GM12878 (cell line): ENCODE data around the gene BECN2. TPM values are rescaled to one million over a fixed set of nuclear protein-coding genes. Genes with fewer than 3 reads are reported as not detected.

Experiments
- ATAC-seq: fragments of 200-7000 bp; cut with Tn5 transposase; 3 replicates; pipeline ENCODE4 v1.9.1; 2020; ENCODE audit warnings: mild to moderate bottlenecking, moderate library complexity
- BruUV-seq: library from RNA; stranded (reverse); fragments of 400-500 nt; replicated peaks from 2 replicates; lab custom pipeline; 2021; lab: Mats Ljungman, UMichigan
- CTCF ChIA-PET: fragments of 300-600 bp; sonication (Branson Sonifier 250); formaldehyde crosslinking; extraction: SDS; loops from one replicate; lab custom pipeline; 2021; ENCODE audit warnings: inconsistent platforms; lab: Yijun Ruan, JAX
- POLR2A ChIA-PET: fragments of 350-600 bp; formaldehyde crosslinking; extraction: SDS; loops from one replicate; lab custom pipeline; 2021; ENCODE audit warnings: inconsistent platforms; lab: Charles Lee
- RAD21 ChIA-PET: fragments of 300-600 bp; sonication (Branson Sonifier 250); formaldehyde crosslinking; loops from one replicate; lab custom pipeline; 2023; ENCODE audit warnings: antibody characterized with exemption; ENCODE audit not compliant: unreplicated experiment; lab: Charles Lee
- SMC1A ChIA-PET: fragments of 300-600 bp; sonication (Branson Sonifier 250); formaldehyde crosslinking; loops from one replicate; lab custom pipeline; 2023; ENCODE audit not compliant: unreplicated experiment, uncharacterized antibody; lab: Charles Lee
- DNase-seq: peaks from one replicate; pipeline ENCODE4 v3.0.0-alpha.2; 2011; ENCODE audit warnings: low read depth, low spot score
- FAIRE-seq: peaks from 3 replicates; lab custom pipeline; 2011; peaks lifted over from hg19 to GRCh38; lab: Jason Lieb, UNC
- H2AFZ ChIP-seq: 2 replicates; pipeline ENCODE4 v1.6.0; 2011; ENCODE audit warnings: low read depth, low read length, control low read depth; ENCODE audit not compliant: control insufficient read depth
- H3K27ac ChIP-seq: 2 replicates; pipeline ENCODE4 v1.5.1; 2011; ENCODE audit warnings: control low read depth; ENCODE audit not compliant: control insufficient read depth, insufficient read depth
- H3K27me3 ChIP-seq, 2 experiments: replicated peaks in 1 of 2; 2 replicates each; pipeline versions ENCODE4 v1.6.0 to v1.6.1; 2011; ENCODE audit warnings: low read length in 1 of 2; ENCODE audit not compliant: control insufficient read depth in 2 of 2, insufficient read depth in 2 of 2
- H3K36me3 ChIP-seq, 2 experiments: 2 replicates each; pipeline ENCODE4 v1.5.1; 2011; ENCODE audit warnings: low read length in 1 of 2; ENCODE audit not compliant: control insufficient read depth in 2 of 2, insufficient read depth in 2 of 2
- H3K4me1 ChIP-seq: 2 replicates; pipeline ENCODE4 v1.6.1; 2011; ENCODE audit warnings: mild to moderate bottlenecking, low read length, moderate library complexity, mixed read lengths; ENCODE audit not compliant: control insufficient read depth, insufficient read depth
- H3K4me2 ChIP-seq: 2 replicates; pipeline ENCODE4 v1.6.0; 2011; ENCODE audit warnings: control low read depth; ENCODE audit not compliant: control insufficient read depth, insufficient read depth
- H3K4me3 ChIP-seq: fragments of 200-600 bp; sonication (generic); 2 replicates; pipeline ENCODE4 v1.5.1; 2016
- H3K79me2 ChIP-seq: 2 replicates; pipeline ENCODE4 v1.6.0; 2011; ENCODE audit warnings: low read length; ENCODE audit not compliant: control insufficient read depth, insufficient read depth
- H3K9ac ChIP-seq: 2 replicates; pipeline ENCODE4 v1.8.0; 2011; ENCODE audit warnings: low read length, control low read depth, mixed read lengths; ENCODE audit not compliant: control insufficient read depth, insufficient read depth
- H3K9me3 ChIP-seq: replicated peaks from 3 replicates; pipeline ENCODE4 v1.5.1; 2011; ENCODE audit warnings: mild to moderate bottlenecking, low read length; ENCODE audit not compliant: control insufficient read depth, insufficient read depth
- H4K20me1 ChIP-seq: 2 replicates; pipeline ENCODE4 v1.6.0; 2011; ENCODE audit not compliant: control insufficient read depth, insufficient read depth
- CHD4 ChIP-seq: fragments of 200-600 bp; sonication (generic); IDR thresholded peaks from 2 replicates; pipeline ENCODE4 v1.6.1; 2016; ENCODE audit warnings: mild to moderate bottlenecking
- DPF2 ChIP-seq: fragments of 450-650 bp; IDR thresholded peaks from 2 replicates; pipeline ENCODE4 v1.6.1; 2017; ENCODE audit warnings: mild to moderate bottlenecking
- HDAC2 ChIP-seq: fragments of 200-600 bp; sonication (generic); IDR thresholded peaks from 2 replicates; pipeline ENCODE4 v1.6.1; 2017
- KDM1A ChIP-seq: fragments of 200-600 bp; sonication (generic); IDR thresholded peaks from 2 replicates; pipeline ENCODE4 v1.6.1; 2016; ENCODE audit warnings: borderline replicate concordance
- LARP7 ChIP-seq: fragments of 450-650 bp; IDR thresholded peaks from 2 replicates; pipeline ENCODE4 v1.6.1; 2017; ENCODE audit warnings: mild to moderate bottlenecking
- PAX5 ChIP-seq: IDR thresholded peaks from 2 replicates; pipeline ENCODE4 v1.6.1; 2011; ENCODE audit warnings: low read depth, low read length, borderline replicate concordance
- SIN3A ChIP-seq: IDR thresholded peaks from 2 replicates; pipeline ENCODE4 v1.6.1; 2012; ENCODE audit warnings: low read depth, low read length, improper control_type of control experiment
- SREBF1 ChIP-seq: IDR thresholded peaks from 2 replicates; pipeline ENCODE4 v1.6.1; 2012; ENCODE audit warnings: mild to moderate bottlenecking, low read length
- STAT1 ChIP-seq: fragments of 450-650 bp; conservative IDR thresholded peaks from 2 replicates; pipeline ENCODE4 v1.6.1; 2014; ENCODE audit warnings: antibody characterized with exemption, mild to moderate bottlenecking
- STAT3 ChIP-seq: IDR thresholded peaks from 2 replicates; pipeline ENCODE4 v1.6.1; 2011; ENCODE audit warnings: low read depth, low read length, improper control_type of control experiment
- WGBS: methylation state at CpG from one replicate; pipeline ENCODE4 v1.1.6; 2016; ENCODE audit warnings: low lambda C conversion rate; ENCODE audit not compliant: insufficient replicate concordance, insufficient coverage; ENCODE audit errors: missing lambda C conversion rate; 5-methylcytosine and 5-hydroxymethylcytosine counted together
- in situ Hi-C: fragments of 300-500 bp; cut with MboI; formaldehyde crosslinking; loops from 9 replicates; pipeline ENCODE4 v1.14.3; 2018; ENCODE audit warnings: mixed read lengths
- intact Hi-C: fragments of 100-400 bp; cut with micrococcal nuclease; formaldehyde crosslinking; loops from one replicate; pipeline ENCODE4 v1.14.2; 2022; ENCODE audit not compliant: unreplicated experiment
- polyA plus RNA-seq, 11 experiments: library from polyadenylated mRNA; depleted of rRNA in 4 of 11; unstranded in 6 of 11; stranded (reverse) in 5 of 11; fragments of >200 nt; fragmentation: Nextera tagmentation in 4 of 11; fragmentation: Illumina TruSeq in 1 of 11; extraction: Ambion mirVana in 4 of 11; extraction: Trizol in 1 of 11; gene quantifications; 1 replicate in 1 of 11; 2 replicates in 10 of 11; pipeline versions ENCODE4 v1.2.1 to v1.2.3, GENCODE V29; 2011 to 2016; ENCODE audit warnings: inconsistent platforms in 2 of 11, missing spikeins in 2 of 11, low read depth in 1 of 11
- total RNA-seq, 4 experiments: library from RNA; depleted of rRNA in 3 of 4; stranded (reverse); fragments of >200 nt in 3 of 4; fragmentation: Illumina TruSeq in 1 of 4; extraction: Trizol in 1 of 4; gene quantifications; 2 replicates each; pipeline versions ENCODE4 v1.2.1 to v1.2.3, GENCODE V29; 2013 to 2021
- TF ChIP-seq, protein P1 (sequence below): fragments of 450-650 bp; IDR thresholded peaks from 2 replicates; pipeline ENCODE4 v1.6.1; 2016; ENCODE audit warnings: mild to moderate bottlenecking
- TF ChIP-seq, protein P2 (sequence below): fragments of 450-650 bp; IDR thresholded peaks from 2 replicates; pipeline ENCODE4 v1.6.1; 2018; ENCODE audit warnings: mild to moderate bottlenecking, low read depth, moderate library complexity; ENCODE audit not compliant: partially characterized antibody
- TF ChIP-seq, protein P3 (sequence below): IDR thresholded peaks from 2 replicates; pipeline ENCODE4 v1.6.1; 2011; ENCODE audit warnings: mild to moderate bottlenecking, low read depth, low read length, moderate library complexity; ENCODE audit not compliant: insufficient replicate concordance

Gene BECN2
- total and polyA plus RNA-seq, 10 of the 15 experiments (the other 5 are each of a cell fraction or from before 2014, with no cell fraction given), result not detected

DNA sequence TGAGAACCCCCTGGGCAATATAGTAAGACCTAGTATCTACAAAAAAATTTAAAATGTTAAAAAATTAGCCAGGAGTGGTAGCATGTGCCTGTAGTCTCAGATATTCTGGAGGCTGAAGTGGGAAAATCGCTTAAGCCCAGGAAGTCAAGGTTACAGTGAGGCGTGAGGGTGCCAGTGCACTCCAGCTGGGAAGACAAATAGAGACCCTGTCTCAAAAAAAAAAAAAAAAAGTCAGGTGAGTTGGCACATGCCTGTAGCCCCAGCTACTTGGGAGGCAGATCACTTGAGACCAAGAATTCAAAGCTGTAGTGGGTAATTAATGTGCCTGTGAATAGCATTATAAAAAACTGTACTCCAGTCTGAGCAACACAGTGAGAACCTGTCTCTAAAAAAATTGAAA, 4.6 kb downstream of the BECN2 start:
- POLR2A ChIA-PET, result interaction anchor here (0.6 kb wide), 1 partner anchor 24 kb away, joined by 4 read pairs; no protein-coding TSS in a partner anchor
- Histone ChIP-seq H2AFZ (no peak overlapping the region), H3K4me2 (no peak overlapping the region), H3K36me3 (no peaks in the 10 kb centered on the region), H3K4me3 (no peak overlapping the region), H3K79me2 (no peaks in the 10 kb centered on the region), H3K27me3 (no peaks in the 10 kb centered on the region), H3K4me1 (no peaks in the 10 kb centered on the region), H4K20me1 (no peaks in the 10 kb centered on the region), H3K27ac (no peak overlapping the region), H3K9me3 (no peaks in the 10 kb centered on the region), H3K9ac (no peak overlapping the region)
- SMC1A ChIA-PET, result no interaction called here
- DNase-seq (no peak), FAIRE-seq (no peak), ATAC-seq (no peak)
- RAD21 ChIA-PET, result no interaction called here
- in situ Hi-C loops (no loop called here), intact Hi-C loops (no loop called here)
- BruUV-seq, result no TSS peak
- WGBS, result 96% methylated on average over 2 of the region's 2 CpGs
- CTCF ChIA-PET, result no interaction called here
- TF ChIP-seq, protein P1, sequence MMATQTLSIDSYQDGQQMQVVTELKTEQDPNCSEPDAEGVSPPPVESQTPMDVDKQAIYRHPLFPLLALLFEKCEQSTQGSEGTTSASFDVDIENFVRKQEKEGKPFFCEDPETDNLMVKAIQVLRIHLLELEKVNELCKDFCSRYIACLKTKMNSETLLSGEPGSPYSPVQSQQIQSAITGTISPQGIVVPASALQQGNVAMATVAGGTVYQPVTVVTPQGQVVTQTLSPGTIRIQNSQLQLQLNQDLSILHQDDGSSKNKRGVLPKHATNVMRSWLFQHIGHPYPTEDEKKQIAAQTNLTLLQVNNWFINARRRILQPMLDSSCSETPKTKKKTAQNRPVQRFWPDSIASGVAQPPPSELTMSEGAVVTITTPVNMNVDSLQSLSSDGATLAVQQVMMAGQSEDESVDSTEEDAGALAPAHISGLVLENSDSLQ, result no peak
- TF ChIP-seq DPF2 (no peak), SIN3A (no peak), STAT1 (no peak), LARP7 (no peak), STAT3 (no peak), HDAC2 (no peak), PAX5 (no peak), KDM1A (no peak), SREBF1 (no peak), CHD4 (no peak)
- TF ChIP-seq, protein P2, sequence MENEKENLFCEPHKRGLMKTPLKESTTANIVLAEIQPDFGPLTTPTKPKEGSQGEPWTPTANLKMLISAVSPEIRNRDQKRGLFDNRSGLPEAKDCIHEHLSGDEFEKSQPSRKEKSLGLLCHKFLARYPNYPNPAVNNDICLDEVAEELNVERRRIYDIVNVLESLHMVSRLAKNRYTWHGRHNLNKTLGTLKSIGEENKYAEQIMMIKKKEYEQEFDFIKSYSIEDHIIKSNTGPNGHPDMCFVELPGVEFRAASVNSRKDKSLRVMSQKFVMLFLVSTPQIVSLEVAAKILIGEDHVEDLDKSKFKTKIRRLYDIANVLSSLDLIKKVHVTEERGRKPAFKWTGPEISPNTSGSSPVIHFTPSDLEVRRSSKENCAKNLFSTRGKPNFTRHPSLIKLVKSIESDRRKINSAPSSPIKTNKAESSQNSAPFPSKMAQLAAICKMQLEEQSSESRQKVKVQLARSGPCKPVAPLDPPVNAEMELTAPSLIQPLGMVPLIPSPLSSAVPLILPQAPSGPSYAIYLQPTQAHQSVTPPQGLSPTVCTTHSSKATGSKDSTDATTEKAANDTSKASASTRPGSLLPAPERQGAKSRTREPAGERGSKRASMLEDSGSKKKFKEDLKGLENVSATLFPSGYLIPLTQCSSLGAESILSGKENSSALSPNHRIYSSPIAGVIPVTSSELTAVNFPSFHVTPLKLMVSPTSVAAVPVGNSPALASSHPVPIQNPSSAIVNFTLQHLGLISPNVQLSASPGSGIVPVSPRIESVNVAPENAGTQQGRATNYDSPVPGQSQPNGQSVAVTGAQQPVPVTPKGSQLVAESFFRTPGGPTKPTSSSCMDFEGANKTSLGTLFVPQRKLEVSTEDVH, result no peak
- TF ChIP-seq, protein P3, sequence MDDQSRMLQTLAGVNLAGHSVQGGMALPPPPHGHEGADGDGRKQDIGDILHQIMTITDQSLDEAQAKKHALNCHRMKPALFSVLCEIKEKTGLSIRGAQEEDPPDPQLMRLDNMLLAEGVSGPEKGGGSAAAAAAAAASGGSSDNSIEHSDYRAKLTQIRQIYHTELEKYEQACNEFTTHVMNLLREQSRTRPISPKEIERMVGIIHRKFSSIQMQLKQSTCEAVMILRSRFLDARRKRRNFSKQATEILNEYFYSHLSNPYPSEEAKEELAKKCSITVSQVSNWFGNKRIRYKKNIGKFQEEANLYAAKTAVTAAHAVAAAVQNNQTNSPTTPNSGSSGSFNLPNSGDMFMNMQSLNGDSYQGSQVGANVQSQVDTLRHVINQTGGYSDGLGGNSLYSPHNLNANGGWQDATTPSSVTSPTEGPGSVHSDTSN, result no peak
